ENCODE measurements around the gene SCGB1C1.

SCGB1C1 gene

DNA sequence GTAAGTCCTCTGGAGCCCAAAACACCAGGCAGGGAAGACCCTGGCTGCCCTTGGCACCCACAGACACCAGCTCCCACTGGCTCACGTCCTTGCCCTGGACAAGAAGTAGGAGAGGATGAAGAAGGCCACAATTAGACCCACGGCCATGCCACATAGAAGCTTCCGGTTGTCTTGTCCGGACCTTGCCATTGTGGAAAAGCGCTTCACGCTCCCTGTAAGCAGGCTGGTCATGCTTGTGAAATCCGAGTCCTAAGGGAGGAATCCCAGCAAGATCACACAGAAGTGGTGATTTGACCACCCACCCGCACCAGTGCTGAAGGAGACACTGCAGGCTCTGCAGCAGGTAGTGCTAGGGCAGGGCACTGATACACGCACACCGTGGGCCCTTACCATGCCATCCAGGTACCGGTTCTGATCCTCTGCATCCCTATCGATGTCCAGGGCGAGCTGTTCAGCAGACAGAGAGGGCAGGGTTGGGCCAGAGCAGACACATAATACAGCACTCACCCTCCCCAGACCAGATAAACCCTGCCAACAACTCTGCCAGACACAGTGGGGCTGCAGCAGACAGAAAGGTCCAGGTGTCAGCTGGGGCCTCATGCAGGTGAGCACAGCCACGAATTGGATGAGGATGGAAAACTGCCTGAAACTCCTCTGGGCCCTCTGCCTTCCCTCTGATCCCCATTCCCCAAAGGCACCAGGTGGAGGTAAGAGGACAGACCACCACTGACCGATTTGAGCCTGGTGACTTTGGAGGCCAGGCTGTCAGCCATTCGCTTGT lies 12.5 kb downstream of the SCGB1C1 start:
- no peak for DNase-seq

DNA sequence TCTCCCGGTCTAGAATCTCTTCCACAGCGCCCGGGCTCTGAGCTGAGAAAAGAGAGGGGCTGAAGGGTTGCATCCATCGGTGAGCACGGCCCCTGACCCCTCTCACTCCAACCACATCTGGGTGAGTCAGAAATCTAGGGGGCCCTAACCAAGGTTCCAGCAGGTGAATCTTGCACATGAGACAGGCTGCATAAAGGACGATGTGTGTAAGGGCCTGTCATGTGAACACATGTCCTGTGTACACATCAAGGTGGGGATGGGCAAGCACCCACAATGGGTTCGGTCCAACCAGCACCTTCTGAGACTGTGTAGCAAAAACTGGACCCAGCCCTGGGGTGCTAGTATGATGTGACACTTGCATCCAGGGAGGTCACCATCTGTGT lies 13.1 kb downstream of the SCGB1C1 start:
- DNase-seq = no peak

DNA sequence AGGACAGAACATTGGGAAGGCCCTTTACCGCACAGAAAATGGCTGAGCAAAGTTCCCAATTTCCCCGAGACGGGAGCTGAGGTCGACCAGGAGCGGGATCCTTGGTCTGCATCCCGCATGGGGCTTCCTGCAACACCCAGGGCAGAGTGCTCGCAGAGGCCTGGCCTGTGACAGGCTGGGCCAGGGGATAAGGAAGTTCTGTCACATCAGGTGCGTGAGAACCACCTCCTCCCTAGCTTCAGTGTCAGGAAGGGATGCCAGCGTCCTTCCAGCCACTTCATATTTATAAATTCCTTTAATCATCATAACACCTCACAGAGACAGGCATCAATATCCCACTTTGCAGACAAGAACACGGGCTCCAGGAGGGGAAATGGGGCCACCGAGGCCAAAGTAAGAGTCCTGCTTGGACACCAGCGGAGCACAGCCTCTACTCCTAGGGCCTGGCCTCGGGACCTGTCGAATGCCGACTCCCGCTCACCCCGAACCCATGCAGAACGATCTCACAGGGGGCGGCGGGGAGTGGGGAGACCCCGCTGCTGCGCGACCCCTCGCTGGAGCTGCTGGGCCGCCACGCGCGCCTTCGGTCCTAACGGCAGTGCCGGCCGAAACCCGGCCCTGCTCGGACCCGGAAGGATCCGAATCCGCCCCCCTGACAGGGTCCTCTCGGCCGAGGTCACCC lies 13.8 kb downstream of the SCGB1C1 start:
- DNase-seq = no peak

DNA sequence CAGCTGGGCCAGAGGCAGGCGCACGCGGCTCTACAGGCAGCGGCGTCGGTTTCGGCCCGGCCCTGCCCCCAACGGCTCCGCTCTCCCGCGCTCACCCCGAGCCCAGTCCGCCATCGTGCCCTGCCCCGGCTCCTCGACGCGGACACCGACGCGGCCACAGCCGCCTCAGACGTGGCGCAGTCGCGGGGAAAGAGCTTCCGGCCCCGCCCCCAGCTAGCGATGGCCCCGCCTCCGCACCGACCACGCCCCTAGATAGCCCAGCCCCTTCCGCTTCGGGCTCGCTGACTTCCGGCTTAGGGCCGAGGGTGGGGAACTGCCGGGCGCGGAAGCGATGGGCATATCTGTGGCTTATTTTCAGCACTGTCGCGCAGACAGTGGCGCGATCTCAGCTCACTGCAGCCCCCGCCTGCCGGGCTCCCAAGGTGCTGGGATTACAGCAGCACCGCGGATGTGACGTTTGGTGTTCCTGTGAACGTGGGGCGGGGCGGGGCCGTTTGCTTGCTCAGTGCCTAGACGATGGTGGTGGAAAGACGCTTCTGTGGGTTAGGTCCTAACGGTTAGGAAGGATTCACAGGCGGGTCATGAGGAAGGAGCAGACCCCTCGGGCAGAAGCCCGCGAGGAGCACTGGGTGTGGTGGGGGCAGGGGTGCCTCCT lies 14.5 kb downstream of the SCGB1C1 start, which contains the start of the genes BET1L and RIC8A:
Gene BET1L (minus strand): TSS at position 192 of the 655 bp plus-strand sequence. CDS start 78 bp downstream, at position 114.
Gene RIC8A (plus strand): TSS at position 501 of the 655 bp plus-strand sequence. CDS start 1,147 bp downstream, outside the sequence.
- DNase-seq = peak; percentile 94 to 99

GRCh38 chr11:207863-208180 lies 14.9 kb downstream of the SCGB1C1 start:
- DNase-seq = no peak

GRCh38 chr11:208181-208916 lies 15.5 kb downstream of the SCGB1C1 start:
- DNase-seq = peak; percentile 71 to 79

- DNase-seq = no peak
These were observed 16.0 kb downstream of the SCGB1C1 start for GRCh38 chr11:208917-209260.

- no peak for DNase-seq
These were observed 16.6 kb downstream of the SCGB1C1 start for GRCh38 chr11:209275-210121.

GRCh38 chr11:210122-210802 lies 17.4 kb downstream of the SCGB1C1 start:
- DNase-seq = no peak

DNA sequence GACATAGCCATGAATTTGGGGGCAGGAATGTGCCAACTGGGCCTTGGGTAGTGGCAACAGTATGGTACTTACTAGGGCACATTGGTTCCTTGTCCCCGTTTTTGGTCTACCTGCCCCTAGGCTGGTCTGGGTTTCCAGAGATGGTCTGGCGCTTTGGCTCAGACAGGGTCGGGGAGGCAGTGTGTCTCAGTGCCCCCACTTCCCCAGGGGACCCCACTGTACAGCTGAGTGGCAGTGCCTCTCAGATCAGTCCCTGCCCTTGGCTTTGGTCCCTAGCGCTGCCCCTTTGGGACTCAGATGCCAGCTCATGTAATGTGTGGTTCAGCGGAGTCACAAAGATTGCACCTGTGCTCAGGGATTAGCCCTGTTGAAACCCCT lies 17.9 kb downstream of the SCGB1C1 start:
- DNase-seq = no peak

- DNase-seq = no peak
These were observed 18.4 kb downstream of the SCGB1C1 start for GRCh38 chr11:211295-211694.

DNA sequence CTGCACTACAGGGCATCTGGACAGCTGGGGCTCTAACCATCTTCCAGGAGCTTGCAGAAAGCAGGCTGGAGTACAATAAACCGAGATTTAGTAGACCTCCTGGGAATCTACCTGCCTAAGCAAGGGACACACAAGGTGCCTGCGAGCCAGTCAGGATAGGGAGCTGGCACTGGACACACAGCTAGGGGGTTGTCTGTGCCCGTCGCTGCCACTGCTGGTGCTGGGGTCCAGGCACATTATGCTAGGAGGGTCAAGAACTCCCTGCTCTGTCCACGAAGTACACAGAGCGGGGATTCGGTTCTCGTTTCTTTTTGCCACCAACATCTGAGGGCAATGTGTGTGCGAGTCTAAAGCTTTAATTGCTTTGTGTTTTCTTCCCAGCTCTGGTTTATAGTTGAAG lies 18.9 kb downstream of the SCGB1C1 start:
- DNase-seq = no peak

DNA sequence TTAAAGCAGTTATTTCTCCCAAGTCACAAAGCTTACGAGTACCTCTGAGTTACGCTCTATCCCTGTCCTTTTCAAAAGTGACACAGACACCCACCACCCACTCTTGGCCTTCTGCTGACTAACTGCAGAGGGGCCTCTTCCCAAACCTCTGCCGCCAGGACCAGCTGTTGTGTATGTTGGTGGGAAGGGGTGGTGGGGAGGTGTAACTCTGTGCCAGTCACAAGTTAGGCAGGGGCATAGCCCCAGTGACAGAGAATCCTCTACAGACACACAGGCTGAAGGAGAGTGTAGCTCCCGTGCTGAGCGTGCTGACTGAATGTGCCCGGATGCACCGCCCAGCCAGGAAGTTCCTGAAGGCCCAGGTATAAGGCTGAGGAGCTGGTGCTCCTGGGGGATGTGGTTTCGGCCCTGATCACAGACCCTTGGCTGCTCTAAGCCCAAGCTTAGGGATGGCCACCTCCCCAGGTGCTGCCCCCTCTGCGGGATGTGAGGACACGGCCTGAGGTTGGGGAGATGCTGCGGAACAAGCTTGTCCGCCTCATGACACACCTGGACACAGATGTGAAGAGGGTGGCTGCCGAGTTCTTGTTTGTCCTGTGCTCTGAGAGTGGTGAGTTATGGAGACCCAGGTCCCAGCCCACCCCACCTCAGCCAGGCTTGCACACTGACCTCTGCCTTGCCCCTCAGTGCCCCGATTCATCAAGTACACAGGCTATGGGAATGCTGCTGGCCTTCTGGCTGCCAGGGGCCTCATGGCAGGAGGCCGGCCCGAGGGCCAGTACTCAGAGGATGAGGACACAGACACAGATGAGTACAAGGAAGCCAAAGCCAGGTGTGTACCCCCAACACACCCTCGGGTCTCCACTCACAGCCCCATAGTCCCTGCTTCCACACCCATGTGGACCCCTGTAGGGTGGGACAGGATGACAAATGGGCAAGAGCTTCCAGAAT lies 19.5 kb downstream of the SCGB1C1 start:
- no peak for DNase-seq

GRCh38 chr11:213111-213510 lies 20.2 kb downstream of the SCGB1C1 start:
- DNase-seq = no peak

- DNase-seq = no peak
These were observed 21.2 kb downstream of the SCGB1C1 start for GRCh38 chr11:214083-214482.

DNA sequence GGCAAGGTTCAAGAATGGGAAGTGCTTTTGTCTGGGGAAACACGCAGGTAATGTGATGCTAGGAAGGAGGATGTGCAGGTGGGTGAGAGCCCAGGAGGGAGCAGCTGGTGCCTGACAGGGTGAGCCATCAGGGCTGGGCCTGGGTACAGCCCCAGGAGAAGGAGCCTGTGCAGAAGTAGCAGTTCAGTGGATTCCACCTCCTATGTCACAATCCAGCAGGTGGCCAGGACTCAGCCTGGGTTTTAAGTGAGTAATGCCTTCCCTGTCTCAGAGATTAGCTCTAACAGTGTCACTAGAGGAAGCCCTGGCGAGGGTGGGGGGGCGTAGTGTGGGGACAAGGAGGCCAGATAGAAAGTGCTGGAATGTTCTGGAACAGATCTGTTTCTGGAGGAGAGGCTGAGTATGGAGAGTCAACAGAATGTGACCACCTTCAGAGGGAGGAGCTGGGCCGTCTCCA lies 22.7 kb downstream of the SCGB1C1 start:
- DNase-seq = no peak

DNA sequence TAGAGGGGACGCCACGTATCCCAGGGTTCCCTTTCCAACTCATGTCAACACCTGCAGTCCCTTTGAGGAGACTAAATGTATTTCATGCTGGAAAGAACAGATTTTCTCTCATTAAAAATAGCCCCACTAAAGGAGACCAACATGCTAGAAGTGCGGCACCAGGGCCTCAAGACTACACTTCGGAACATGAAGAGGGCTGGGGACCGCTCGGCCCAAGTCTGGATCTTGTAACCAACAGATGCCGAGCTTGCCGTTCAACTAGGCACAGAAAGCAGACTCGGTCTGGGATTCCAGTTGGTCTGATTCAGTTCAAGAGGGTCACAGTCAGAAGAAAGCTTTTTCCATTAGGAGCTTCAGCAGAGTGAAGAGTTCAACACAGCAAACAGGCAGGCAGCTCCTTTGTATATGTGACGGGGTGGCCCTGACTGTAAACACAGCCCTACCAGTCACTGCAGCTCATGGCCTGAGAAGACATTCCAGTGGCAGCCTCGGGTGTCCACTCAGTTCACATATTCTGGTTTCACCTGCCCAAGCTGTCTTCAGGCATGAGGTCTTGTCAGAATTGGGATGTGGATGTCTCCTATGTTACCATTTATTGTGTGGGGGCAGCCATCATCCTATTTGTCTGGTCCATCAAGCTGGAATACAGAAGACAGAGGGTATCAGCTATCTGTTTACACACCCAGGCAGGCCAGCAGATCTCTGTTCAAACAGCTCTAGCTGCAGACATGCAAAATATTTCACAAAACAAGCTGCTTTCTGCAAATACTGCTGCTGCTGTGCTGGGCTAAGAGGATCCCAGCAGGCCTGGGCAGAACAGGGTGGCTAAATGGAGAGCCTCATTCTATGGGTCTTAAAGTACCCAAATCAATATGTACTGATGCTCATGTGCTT lies 23.4 kb downstream of the SCGB1C1 start:
- no peak for DNase-seq

- DNase-seq = no peak
These were observed 24.8 kb downstream of the SCGB1C1 start for GRCh38 chr11:217704-218103.

Measured in stimulated activated CD4-positive, alpha-beta T cell treated with anti-CD3 and anti-CD28 coated beads, Interleukin-2, amount 100 ng/mL, for 48 hours (primary cell).